OCI-LY7 (cell line): Measurements from ENCODE around the gene ATP1A2. TPM values are rescaled to one million over a fixed set of nuclear protein-coding genes. Genes with fewer than 3 reads are reported as not detected.

ENCODE experiments used
- BruUV-seq: library from RNA; stranded (reverse); fragments of 400-500 nt; replicated peaks from 2 replicates; lab custom pipeline; 2021; lab: Mats Ljungman, UMichigan
- CTCF ChIA-PET: fragments of 300-600 bp; sonication (Branson Sonifier 250); formaldehyde crosslinking; loops from one replicate; lab custom pipeline; 2022; ENCODE audit warnings: antibody characterized with exemption; ENCODE audit not compliant: unreplicated experiment; lab: Charles Lee
- POLR2A ChIA-PET: fragments of 300-600 bp; sonication (Branson Sonifier 250); formaldehyde crosslinking; loops from one replicate; lab custom pipeline; 2022; ENCODE audit warnings: antibody characterized with exemption; lab: Charles Lee
- DNase-seq: peaks from one replicate; pipeline ENCODE4 v3.0.0-alpha.2; 2015; ENCODE audit warnings: low spot score
- H2AFZ ChIP-seq: fragments of 200-600 bp; sonication (generic), shearing (Covaris generic); 2 replicates; pipeline ENCODE4 v1.6.1; 2014; ENCODE audit warnings: mild to moderate bottlenecking, antibody characterized with exemption, low read length, moderate library complexity
- H3K27ac ChIP-seq: fragments of 200-600 bp; sonication (generic); 2 replicates; pipeline ENCODE4 v1.5.1; 2014; ENCODE audit warnings: mixed run types, low read depth, mild to moderate bottlenecking, moderate library complexity, low read length, inconsistent platforms; ENCODE audit not compliant: poor library complexity, severe bottlenecking
- H3K36me3 ChIP-seq: fragments of 200-600 bp; sonication (generic); 2 replicates; pipeline ENCODE4 v1.6.1; 2014; ENCODE audit warnings: mild to moderate bottlenecking, antibody characterized with exemption, low read length, moderate library complexity, mixed read lengths; ENCODE audit not compliant: insufficient read depth
- H3K4me1 ChIP-seq: fragments of 200-600 bp; sonication (generic); 2 replicates; pipeline ENCODE4 v1.5.1; 2014; ENCODE audit warnings: mild to moderate bottlenecking, low read length; ENCODE audit not compliant: insufficient read depth, poor library complexity, severe bottlenecking
- H3K4me2 ChIP-seq: fragments of 200-600 bp; sonication (generic); 2 replicates; pipeline ENCODE4 v1.6.1; 2014; ENCODE audit warnings: mild to moderate bottlenecking, low read length
- H3K4me3 ChIP-seq: fragments of 200-600 bp; sonication (generic); 2 replicates; pipeline ENCODE4 v1.5.1; 2014; ENCODE audit warnings: mild to moderate bottlenecking, low read depth, low read length; ENCODE audit not compliant: poor library complexity, severe bottlenecking
- H3K79me2 ChIP-seq: fragments of 200-600 bp; sonication (generic); 2 replicates; pipeline ENCODE4 v1.6.1; 2016; ENCODE audit warnings: low read depth, mild to moderate bottlenecking, low read length, moderate library complexity, mixed read lengths; ENCODE audit not compliant: insufficient read depth
- H3K9me2 ChIP-seq: fragments of 200-600 bp; sonication (generic); 2 replicates; pipeline ENCODE4 v1.6.1; 2016; ENCODE audit warnings: mild to moderate bottlenecking, low read length, mixed read lengths; ENCODE audit not compliant: insufficient read depth
- H3K9me3 ChIP-seq: fragments of 200-600 bp; sonication (generic); 2 replicates; pipeline ENCODE4 v1.6.1; 2014; ENCODE audit warnings: mild to moderate bottlenecking, mixed run types, low read length, mixed read lengths
- H4K20me1 ChIP-seq: fragments of 200-600 bp; sonication (generic); 2 replicates; pipeline ENCODE4 v1.6.1; 2014; ENCODE audit warnings: mild to moderate bottlenecking, antibody characterized with exemption, low read length, moderate library complexity, mixed read lengths; ENCODE audit not compliant: insufficient read depth
- EZH2phosphoT487 ChIP-seq: fragments of 200-600 bp; sonication (generic); IDR thresholded peaks from 2 replicates; pipeline ENCODE4 v1.6.1; 2018; ENCODE audit warnings: low read depth, borderline replicate concordance, mild to moderate bottlenecking, mixed run types, antibody characterized with exemption, low read length, moderate library complexity, mixed read lengths
- intact Hi-C: fragments of 100-400 bp; cut with micrococcal nuclease; formaldehyde crosslinking; loops from one replicate; pipeline ENCODE4 v1.10.0; 2022; ENCODE audit not compliant: unreplicated experiment
- total RNA-seq, 2 experiments: library from RNA; depleted of rRNA in 1 of 2; stranded (reverse); fragments of >200 nt in 1 of 2; shearing (Covaris generic) in 1 of 2; gene quantifications; 2 replicates each; pipeline ENCODE4 v1.2.3, GENCODE V29; 2014 to 2022
- TF ChIP-seq, protein P1 (sequence below): fragments of 200-600 bp; sonication (generic); conservative IDR thresholded peaks from 2 replicates; pipeline ENCODE4 v1.5.1; 2014; ENCODE audit warnings: mild to moderate bottlenecking, antibody characterized with exemption, low read length, moderate library complexity, mixed read lengths

The ATP1A2 gene
- total RNA-seq, 2 experiments from 2014 or later: not detected

DNA sequence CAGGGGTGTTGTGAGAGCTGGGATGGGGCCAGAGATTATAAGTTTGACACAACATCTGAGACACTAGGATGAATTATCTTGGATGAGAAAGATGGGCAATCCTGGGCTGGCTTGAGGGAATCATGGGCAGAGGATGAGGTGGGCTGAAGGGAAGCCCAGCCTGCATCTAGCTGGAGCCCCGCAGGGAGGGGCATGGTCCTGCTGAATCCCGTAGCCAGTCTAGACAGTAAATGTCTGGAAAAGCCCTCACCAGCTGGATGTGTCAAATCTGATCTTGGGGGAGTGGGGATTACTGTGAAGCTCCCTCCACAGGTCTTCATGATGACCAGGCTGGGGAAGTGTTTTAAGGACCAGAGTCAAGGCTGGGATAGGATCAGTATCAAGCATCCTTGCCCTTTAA lies 71.2 kb downstream of the ATP1A2 start:
- DNase-seq: no peak
- intact Hi-C loops: no loop called here
- Histone ChIP-seq H3K9me2 (no peaks in the 10 kb centered on the region), H3K4me2 (no peak overlapping the region), H3K4me1 (no peaks in the 10 kb centered on the region), H3K27ac (no peak overlapping the region), H3K4me3 (no peak overlapping the region), H4K20me1 (no peaks in the 10 kb centered on the region), H3K9me3 (no peaks in the 10 kb centered on the region), H3K79me2 (no peaks in the 10 kb centered on the region), H3K36me3 (no peaks in the 10 kb centered on the region), H2AFZ (no peak overlapping the region)
- ChIA-PET CTCF (no interaction called here), POLR2A (no interaction called here)
- no peak for TF ChIP-seq EZH2phosphoT487
- TF ChIP-seq, protein P1, sequence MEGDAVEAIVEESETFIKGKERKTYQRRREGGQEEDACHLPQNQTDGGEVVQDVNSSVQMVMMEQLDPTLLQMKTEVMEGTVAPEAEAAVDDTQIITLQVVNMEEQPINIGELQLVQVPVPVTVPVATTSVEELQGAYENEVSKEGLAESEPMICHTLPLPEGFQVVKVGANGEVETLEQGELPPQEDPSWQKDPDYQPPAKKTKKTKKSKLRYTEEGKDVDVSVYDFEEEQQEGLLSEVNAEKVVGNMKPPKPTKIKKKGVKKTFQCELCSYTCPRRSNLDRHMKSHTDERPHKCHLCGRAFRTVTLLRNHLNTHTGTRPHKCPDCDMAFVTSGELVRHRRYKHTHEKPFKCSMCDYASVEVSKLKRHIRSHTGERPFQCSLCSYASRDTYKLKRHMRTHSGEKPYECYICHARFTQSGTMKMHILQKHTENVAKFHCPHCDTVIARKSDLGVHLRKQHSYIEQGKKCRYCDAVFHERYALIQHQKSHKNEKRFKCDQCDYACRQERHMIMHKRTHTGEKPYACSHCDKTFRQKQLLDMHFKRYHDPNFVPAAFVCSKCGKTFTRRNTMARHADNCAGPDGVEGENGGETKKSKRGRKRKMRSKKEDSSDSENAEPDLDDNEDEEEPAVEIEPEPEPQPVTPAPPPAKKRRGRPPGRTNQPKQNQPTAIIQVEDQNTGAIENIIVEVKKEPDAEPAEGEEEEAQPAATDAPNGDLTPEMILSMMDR: no peak
- BruUV-seq: no TSS peak

DNA sequence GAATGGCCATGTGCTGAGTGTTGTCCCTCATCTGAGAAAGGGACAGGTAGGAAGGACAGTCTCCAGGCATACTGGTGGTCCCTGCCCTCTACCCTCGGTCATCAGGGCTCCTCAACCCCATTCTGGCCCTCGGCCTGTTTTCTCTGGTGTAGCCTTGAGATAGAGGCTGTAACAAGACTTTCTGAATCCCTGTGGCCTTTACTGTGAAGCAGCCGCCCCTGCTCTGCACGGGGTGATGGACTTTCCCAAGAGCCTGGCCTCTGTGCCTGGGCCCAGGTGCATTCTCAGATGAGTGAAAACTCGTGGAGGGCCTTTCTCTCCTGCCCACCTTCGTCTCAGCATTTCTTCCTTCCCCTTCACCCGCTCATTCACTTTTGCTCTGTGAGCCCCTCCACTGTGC lies 71.8 kb downstream of the ATP1A2 start:
- TF ChIP-seq EZH2phosphoT487: no peak
- TF ChIP-seq, protein P1: no peak
- Histone ChIP-seq H4K20me1 (no peaks in the 10 kb centered on the region), H3K4me2 (no peak overlapping the region), H3K9me2 (no peaks in the 10 kb centered on the region), H3K9me3 (no peaks in the 10 kb centered on the region), H3K36me3 (no peaks in the 10 kb centered on the region), H3K27ac (no peak overlapping the region), H3K79me2 (no peaks in the 10 kb centered on the region), H3K4me1 (no peaks in the 10 kb centered on the region), H2AFZ (no peak overlapping the region), H3K4me3 (no peak overlapping the region)
- DNase-seq: no peak
- CTCF ChIA-PET: no interaction called here
- no TSS peak for BruUV-seq
- POLR2A ChIA-PET: no interaction called here
- intact Hi-C loops: no loop called here

DNA sequence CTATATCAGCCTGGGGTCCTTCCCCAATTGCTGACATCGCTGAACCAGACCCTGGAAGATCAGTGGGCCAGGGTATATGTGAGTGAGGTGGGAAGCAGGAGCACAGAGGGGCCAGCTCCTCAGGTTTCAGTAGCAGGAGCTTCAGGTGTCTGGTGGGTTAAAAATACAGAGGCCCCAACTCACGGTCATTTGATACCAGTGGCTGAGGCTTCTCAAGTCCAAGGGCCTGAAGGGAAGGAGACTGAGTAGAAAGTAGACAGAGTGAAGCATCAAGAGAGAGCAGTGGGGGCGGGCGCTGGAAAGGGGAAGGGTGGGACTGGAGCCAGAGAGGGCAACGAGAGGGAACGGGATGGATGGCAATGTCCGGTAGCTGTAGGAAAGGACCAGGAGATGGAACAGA lies 72.8 kb downstream of the ATP1A2 start:
- TF ChIP-seq, protein P1: no peak
- TF ChIP-seq EZH2phosphoT487: no peak
- Histone ChIP-seq H3K4me1 (peaks cover 5% of the 10 kb centered on the region), H3K4me3 (no peak overlapping the region), H3K9me2 (no peaks in the 10 kb centered on the region), H3K27ac (no peak overlapping the region), H2AFZ (no peak overlapping the region), H3K36me3 (no peaks in the 10 kb centered on the region), H3K79me2 (no peaks in the 10 kb centered on the region), H3K4me2 (no peak overlapping the region), H4K20me1 (no peaks in the 10 kb centered on the region), H3K9me3 (no peaks in the 10 kb centered on the region)
- ChIA-PET CTCF (no interaction called here), POLR2A (interaction anchor here (0.6 to 0.7 kb wide), 2 partner anchors 209 to 452 kb away, joined by 3 to 5 read pairs; no protein-coding TSS in a partner anchor)
- no peak for DNase-seq
- intact Hi-C loops: no loop called here
- BruUV-seq: no TSS peak
